Globus pallidus (tissue), 1 donor: Measurements from ENCODE around the gene CD8B.

Source experiments
- DNase-seq: peaks from one replicate; pipeline ENCODE4 v3.0.0-alpha.2; 2015; ENCODE audit warnings: low spot score

Gene CD8B

GRCh38 chr2:86770816-86771301 is 90.8 kb downstream of the CD8B start:
- DNase-seq: no peak

GRCh38 chr2:86769838-86770237 is 91.8 kb downstream of the CD8B start:
- no peak for DNase-seq

GRCh38 chr2:86768189-86768949 is 93.3 kb downstream of the CD8B start:
- no peak for DNase-seq
